M059J (cell line): Measurements from ENCODE around the gene CHST14. TPM values are rescaled to one million over a fixed set of nuclear protein-coding genes. Genes with fewer than 3 reads are reported as not detected.
"Not testable (repeated sequence)": the region's sequence is repeated elsewhere in the genome, so short reads cannot be mapped to it uniquely, and the experiment has no call there.

Source experiments
- DNase-seq: peaks from one replicate; pipeline ENCODE4 v3.0.0-alpha.2; 2012; ENCODE audit warnings: low read depth
- total RNA-seq: library from RNA; depleted of rRNA; stranded (reverse); fragments of >200 nt; shearing (Covaris generic); gene quantifications from 2 replicates; pipeline ENCODE4 v1.2.3, GENCODE V29; 2014

CHST14 gene
- total RNA-seq, 1 experiment from 2014 or later = 40.5 TPM

- DNase-seq = peak; percentile 89
Observed at GRCh38 chr15:40440743-40441564, 29.8 kb upstream of the CHST14 start, which contains the start of gene BAHD1. BAHD1 (plus strand) TSS chr15:40440953; CDS start chr15:40458465, 17,512 bp downstream.

GRCh38 chr15:40441565-40442531 lies 28.9 kb upstream of the CHST14 start:
- no peak for DNase-seq

- no peak for DNase-seq
Observed at GRCh38 chr15:40443255-40443654, 27.5 kb upstream of the CHST14 start.

- DNase-seq = no peak
Observed at GRCh38 chr15:40443846-40444245, 26.9 kb upstream of the CHST14 start.

- DNase-seq = no peak
Observed at GRCh38 chr15:40444736-40445135, 26.0 kb upstream of the CHST14 start.

GRCh38 chr15:40445421-40445922 lies 25.3 kb upstream of the CHST14 start:
- peak; percentile 52 for DNase-seq

GRCh38 chr15:40446144-40446543 lies 24.6 kb upstream of the CHST14 start:
- DNase-seq = no peak

- DNase-seq = no peak
Observed at GRCh38 chr15:40448354-40448753, 22.4 kb upstream of the CHST14 start.

GRCh38 chr15:40449275-40449674 lies 21.5 kb upstream of the CHST14 start:
- DNase-seq = peak; percentile 74

- DNase-seq = no peak
Observed at GRCh38 chr15:40450047-40450446, 20.7 kb upstream of the CHST14 start.

- no peak for DNase-seq
Observed at GRCh38 chr15:40451527-40452158, 19.1 kb upstream of the CHST14 start.

- DNase-seq = no peak
Observed at GRCh38 chr15:40452296-40453090, 18.3 kb upstream of the CHST14 start.

- not testable (repeated sequence) for DNase-seq
Observed at GRCh38 chr15:40453941-40454340, 16.8 kb upstream of the CHST14 start.

- DNase-seq = peak; percentile 55
Observed at GRCh38 chr15:40454904-40455391, 15.8 kb upstream of the CHST14 start.

GRCh38 chr15:40456299-40456712 lies 14.5 kb upstream of the CHST14 start:
- DNase-seq = no peak

GRCh38 chr15:40456738-40457137 lies 14.0 kb upstream of the CHST14 start:
- DNase-seq = no peak

- no peak for DNase-seq
Observed at GRCh38 chr15:40458495-40459371, 12.1 kb upstream of the CHST14 start.

GRCh38 chr15:40459391-40460015 lies 11.3 kb upstream of the CHST14 start:
- no peak for DNase-seq

- DNase-seq = no peak
Observed at GRCh38 chr15:40460404-40460803, 10.4 kb upstream of the CHST14 start.
